GM23248 (cell line): ENCODE measurements around the gene NEURL2. TPM values are rescaled to one million over a fixed set of nuclear protein-coding genes. Genes with fewer than 3 reads are reported as not detected.

Experiments
- DNase-seq: peaks from one replicate; pipeline ENCODE4 v3.0.0-alpha.2; 2015
- H2AFZ ChIP-seq: fragments of 200-600 bp; sonication (generic); 2 replicates; pipeline ENCODE4 v1.6.1; 2016; ENCODE audit warnings: antibody characterized with exemption
- H3F3A ChIP-seq: fragments of 200-600 bp; sonication (generic); 2 replicates; pipeline ENCODE4 v1.6.1; 2016; ENCODE audit warnings: mild to moderate bottlenecking, antibody characterized with exemption, mixed run types; ENCODE audit not compliant: insufficient read depth
- H3K27ac ChIP-seq: fragments of 200-600 bp; sonication (generic); 2 replicates; pipeline ENCODE4 v1.5.1; 2016; ENCODE audit warnings: mild to moderate bottlenecking
- H3K27me3 ChIP-seq: fragments of 200-600 bp; sonication (generic); replicated peaks from 2 replicates; pipeline ENCODE4 v1.6.1; 2016; ENCODE audit warnings: mild to moderate bottlenecking; ENCODE audit not compliant: insufficient read depth
- H3K36me3 ChIP-seq: fragments of 200-600 bp; sonication (generic); 2 replicates; pipeline ENCODE4 v1.6.1; 2016; ENCODE audit warnings: low read depth, mild to moderate bottlenecking
- H3K4me1 ChIP-seq: fragments of 200-600 bp; sonication (generic); 2 replicates; pipeline ENCODE4 v1.6.1; 2016; ENCODE audit warnings: mild to moderate bottlenecking; ENCODE audit not compliant: insufficient read depth
- H3K4me2 ChIP-seq: fragments of 200-600 bp; sonication (generic); one replicate; pipeline ENCODE4 v1.6.1; 2016; ENCODE audit warnings: mild to moderate bottlenecking; ENCODE audit not compliant: unreplicated experiment
- H3K4me3 ChIP-seq: fragments of 200-600 bp; sonication (generic); 2 replicates; pipeline ENCODE4 v1.5.1; 2016; ENCODE audit warnings: mild to moderate bottlenecking
- H3K79me2 ChIP-seq: fragments of 200-600 bp; sonication (generic); 2 replicates; pipeline ENCODE4 v1.6.1; 2016; ENCODE audit warnings: mild to moderate bottlenecking; ENCODE audit not compliant: insufficient read depth
- H3K9ac ChIP-seq: fragments of 200-600 bp; sonication (generic); 2 replicates; pipeline ENCODE4 v1.6.1; 2016; ENCODE audit warnings: mild to moderate bottlenecking
- H3K9me2 ChIP-seq: fragments of 200-600 bp; sonication (generic); 2 replicates; pipeline ENCODE4 v1.6.1; 2016; ENCODE audit warnings: mixed run types, mild to moderate bottlenecking, moderate library complexity; ENCODE audit not compliant: insufficient read depth
- H3K9me3 ChIP-seq: fragments of 200-600 bp; sonication (generic); one replicate; pipeline ENCODE4 v1.6.1; 2017; ENCODE audit warnings: low read depth
- H4K20me1 ChIP-seq: fragments of 200-600 bp; sonication (generic); 2 replicates; pipeline ENCODE4 v1.6.0; 2016; ENCODE audit not compliant: insufficient read depth
- EZH2 ChIP-seq: fragments of 200-600 bp; sonication (generic); IDR thresholded peaks from 2 replicates; pipeline ENCODE4 v1.6.1; 2018; ENCODE audit warnings: antibody characterized with exemption, mild to moderate bottlenecking; ENCODE audit not compliant: insufficient read depth, poor library complexity, severe bottlenecking
- EZH2phosphoT487 ChIP-seq: fragments of 200-600 bp; sonication (generic); IDR thresholded peaks from 2 replicates; pipeline ENCODE4 v1.6.1; 2018; ENCODE audit warnings: antibody characterized with exemption, moderate library complexity, mild to moderate bottlenecking, low read depth; ENCODE audit not compliant: insufficient read depth
- WGBS, 2 experiments: methylation state at CpG; one replicate each; pipeline ENCODE4 v1.1.6; 2015 to 2017; ENCODE audit warnings: low lambda C conversion rate in 2 of 2, low coverage in 1 of 2; ENCODE audit errors: missing lambda C conversion rate in 2 of 2; 5-methylcytosine and 5-hydroxymethylcytosine counted together
- in situ Hi-C: fragments of 300-500 bp; cut with MboI; formaldehyde crosslinking; loops from 2 replicates; pipeline ENCODE4 v1.15.0; 2020
- polyA plus RNA-seq: library from polyadenylated mRNA; unstranded; fragments of >200 nt; fragmentation: Nextera tagmentation; extraction: Ambion mirVana; gene quantifications from 2 replicates; pipeline ENCODE4 v1.2.1, GENCODE V29; 2016
- total RNA-seq: library from RNA; depleted of rRNA; stranded (reverse); fragments of >200 nt; shearing (Covaris generic); gene quantifications from 2 replicates; pipeline ENCODE4 v1.2.3, GENCODE V29; 2014

Gene NEURL2
- total and polyA plus RNA-seq, 2 experiments from 2014 or later: 2.1 to 4.3 TPM

DNA sequence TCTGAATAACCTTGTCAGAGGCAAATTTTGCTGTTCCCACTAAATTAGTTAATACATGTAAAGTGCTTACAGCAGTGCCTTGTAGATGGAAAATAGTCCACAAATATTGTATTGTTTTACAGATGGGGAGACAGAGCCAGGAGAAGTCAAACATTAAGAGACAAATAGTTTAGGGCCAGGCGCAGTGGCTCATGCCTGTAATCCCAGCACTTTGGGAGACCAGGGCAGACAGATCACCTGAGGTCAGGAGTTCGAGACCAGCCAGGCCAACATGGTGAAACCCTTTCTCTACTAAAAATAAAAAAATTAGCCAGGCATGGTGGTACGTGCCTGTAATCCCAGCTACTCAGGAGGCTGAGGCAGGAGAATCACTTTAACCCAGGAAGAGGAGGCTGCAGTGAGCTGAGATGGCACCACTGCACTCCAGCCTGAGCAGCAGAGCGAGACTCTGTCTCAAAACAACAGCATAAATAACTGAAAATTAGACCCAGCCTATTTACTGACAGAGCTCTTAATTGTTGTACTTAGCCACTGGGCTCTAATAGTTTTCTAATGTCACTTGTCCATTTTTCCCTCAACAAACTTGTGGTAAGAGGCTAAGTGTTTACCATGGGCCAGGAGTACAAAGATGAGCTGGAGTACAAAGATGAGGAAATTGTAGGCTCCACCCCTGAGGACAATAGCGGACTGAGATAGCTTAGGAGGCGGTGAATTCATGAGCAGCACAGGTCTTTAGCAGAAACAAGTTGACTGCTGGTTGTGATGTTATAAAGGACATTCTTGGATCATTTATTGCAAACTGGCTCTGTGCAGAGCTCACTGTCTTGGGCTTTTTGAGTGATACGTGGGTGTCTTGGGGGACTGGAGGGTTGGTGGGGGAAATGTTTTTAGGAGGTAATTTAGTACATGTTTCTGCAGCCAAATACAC is 27.2 kb downstream of the NEURL2 start:
- H3K27ac ChIP-seq: no peak overlapping the region
- TF ChIP-seq EZH2: no peak
- no peak for TF ChIP-seq EZH2phosphoT487
- 67 to 70% methylated on average over 7 of the region's 7 CpGs for WGBS, 2 experiments
- peaks cover 14% of the 10 kb centered on the region; the same call in 1 of the 2 replicates for H3F3A ChIP-seq
- no peaks in the 10 kb centered on the region for H4K20me1 ChIP-seq
- H3K36me3 ChIP-seq: no peaks in the 10 kb centered on the region
- H3K9me2 ChIP-seq: no peaks in the 10 kb centered on the region
- no peak overlapping the region for H3K4me3 ChIP-seq
- no peak overlapping the region for H3K9ac ChIP-seq
- in situ Hi-C loops: no loop called here
- peaks cover 19% of the 10 kb centered on the region for H3K4me1 ChIP-seq
- DNase-seq: no peak
- H3K79me2 ChIP-seq: 0 out of 2 replicates have a peak, but pooled peaks cover 2% of the 10 kb centered on the region
- no peaks in the 10 kb centered on the region for H3K27me3 ChIP-seq
- H3K9me3 ChIP-seq: no peaks in the 10 kb centered on the region
- H3K4me2 ChIP-seq: no peak overlapping the region
- H2AFZ ChIP-seq: no peak overlapping the region

GRCh38 chr20:45861221-45862075 is 29.6 kb downstream of the NEURL2 start:
- Histone ChIP-seq H3K79me2 (peaks cover 16% of the 10 kb centered on the region), H3K36me3 (no peaks in the 10 kb centered on the region), H3K27me3 (no peaks in the 10 kb centered on the region), H3K9ac (no peak overlapping the region), H3K9me2 (no peaks in the 10 kb centered on the region), H3K4me1 (peaks cover 11% of the 10 kb centered on the region; the same call in 1 of the 2 replicates), H3F3A (no peaks in the 10 kb centered on the region), H3K4me3 (no peak overlapping the region), H3K9me3 (no peaks in the 10 kb centered on the region), H3K4me2 (no peak overlapping the region), H4K20me1 (no peaks in the 10 kb centered on the region), H3K27ac (no peak overlapping the region), H2AFZ (no peak overlapping the region)
- in situ Hi-C loops: no loop called here
- DNase-seq: no peak
- WGBS, 2 experiments: 94 to 95% methylated on average over 6 to 7 of the region's 7 CpGs
- TF ChIP-seq EZH2phosphoT487 (no peak), EZH2 (no peak)

DNA sequence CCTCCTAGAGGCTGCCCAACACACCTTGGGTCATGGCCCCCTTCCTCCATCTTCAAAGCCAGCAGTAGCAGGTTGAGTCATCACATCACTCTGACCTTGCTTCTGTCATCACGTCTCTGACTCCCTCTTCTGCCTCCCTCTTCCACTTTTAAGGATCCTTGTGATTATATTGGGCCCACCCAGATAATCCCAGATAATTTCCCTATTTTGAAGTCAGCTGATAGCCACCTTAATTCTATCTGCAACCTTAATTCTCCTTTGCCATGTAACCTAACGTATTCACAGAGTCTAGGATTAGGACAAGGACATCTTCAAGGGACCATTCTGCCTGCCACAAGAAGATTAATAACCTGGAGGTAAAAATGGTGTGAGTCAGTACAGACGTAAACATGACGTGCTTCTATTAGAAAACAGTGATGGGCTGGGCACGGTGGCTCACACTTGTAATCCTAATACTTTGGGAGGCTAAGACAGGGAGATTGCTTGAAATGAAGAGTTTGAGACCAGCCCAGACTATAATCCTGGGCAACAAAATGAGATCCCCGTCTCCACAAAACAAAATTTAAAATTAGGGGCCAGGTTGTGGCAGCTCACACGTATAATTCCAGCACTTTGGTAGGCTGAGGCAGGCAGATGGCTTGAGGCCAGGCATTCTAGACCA is 30.3 kb downstream of the NEURL2 start:
- H3K36me3 ChIP-seq: no peaks in the 10 kb centered on the region
- no peaks in the 10 kb centered on the region for H3K27me3 ChIP-seq
- DNase-seq: no peak
- in situ Hi-C loops: no loop called here
- H3K4me3 ChIP-seq: no peak overlapping the region
- H2AFZ ChIP-seq: no peak overlapping the region
- H3K27ac ChIP-seq: no peak overlapping the region
- no peak overlapping the region for H3K9ac ChIP-seq
- H4K20me1 ChIP-seq: no peaks in the 10 kb centered on the region
- TF ChIP-seq EZH2phosphoT487 (no peak), EZH2 (no peak)
- peaks cover 18% of the 10 kb centered on the region; the same call in 1 of the 2 replicates for H3K4me1 ChIP-seq
- no peaks in the 10 kb centered on the region for H3F3A ChIP-seq
- H3K9me2 ChIP-seq: no peaks in the 10 kb centered on the region
- H3K4me2 ChIP-seq: no peak overlapping the region
- peaks cover 24% of the 10 kb centered on the region for H3K79me2 ChIP-seq
- WGBS, 2 experiments: 63 to 75% methylated on average over 7 of the region's 7 CpGs
- H3K9me3 ChIP-seq: no peaks in the 10 kb centered on the region

- Histone ChIP-seq H3K36me3 (no peaks in the 10 kb centered on the region), H3K4me1 (peaks cover 18% of the 10 kb centered on the region; the same call in 1 of the 2 replicates), H4K20me1 (no peaks in the 10 kb centered on the region), H3K27me3 (no peaks in the 10 kb centered on the region), H3K9me2 (no peaks in the 10 kb centered on the region), H3K4me2 (no peak overlapping the region), H2AFZ (no peak overlapping the region), H3K4me3 (no peak overlapping the region), H3K9me3 (no peaks in the 10 kb centered on the region), H3K79me2 (peaks cover 31% of the 10 kb centered on the region), H3K9ac (no peak overlapping the region), H3K27ac (no peak overlapping the region), H3F3A (no peaks in the 10 kb centered on the region)
- WGBS, 2 experiments: 97 to 100% methylated on average over 5 of the region's 5 CpGs
- DNase-seq: no peak
- in situ Hi-C loops: no loop called here
- TF ChIP-seq EZH2: no peak
- no peak for TF ChIP-seq EZH2phosphoT487
Observed at GRCh38 chr20:45859916-45860315, 31.1 kb downstream of the NEURL2 start.
